ENCODE results near the gene TLX2. TPM values are rescaled to one million over a fixed set of nuclear protein-coding genes. Genes with fewer than 3 reads are reported as not detected.

The TLX2 gene
- total RNA-seq, 2 experiments from 2014 or later = 0.16 TPM; not detected in 1

DNA sequence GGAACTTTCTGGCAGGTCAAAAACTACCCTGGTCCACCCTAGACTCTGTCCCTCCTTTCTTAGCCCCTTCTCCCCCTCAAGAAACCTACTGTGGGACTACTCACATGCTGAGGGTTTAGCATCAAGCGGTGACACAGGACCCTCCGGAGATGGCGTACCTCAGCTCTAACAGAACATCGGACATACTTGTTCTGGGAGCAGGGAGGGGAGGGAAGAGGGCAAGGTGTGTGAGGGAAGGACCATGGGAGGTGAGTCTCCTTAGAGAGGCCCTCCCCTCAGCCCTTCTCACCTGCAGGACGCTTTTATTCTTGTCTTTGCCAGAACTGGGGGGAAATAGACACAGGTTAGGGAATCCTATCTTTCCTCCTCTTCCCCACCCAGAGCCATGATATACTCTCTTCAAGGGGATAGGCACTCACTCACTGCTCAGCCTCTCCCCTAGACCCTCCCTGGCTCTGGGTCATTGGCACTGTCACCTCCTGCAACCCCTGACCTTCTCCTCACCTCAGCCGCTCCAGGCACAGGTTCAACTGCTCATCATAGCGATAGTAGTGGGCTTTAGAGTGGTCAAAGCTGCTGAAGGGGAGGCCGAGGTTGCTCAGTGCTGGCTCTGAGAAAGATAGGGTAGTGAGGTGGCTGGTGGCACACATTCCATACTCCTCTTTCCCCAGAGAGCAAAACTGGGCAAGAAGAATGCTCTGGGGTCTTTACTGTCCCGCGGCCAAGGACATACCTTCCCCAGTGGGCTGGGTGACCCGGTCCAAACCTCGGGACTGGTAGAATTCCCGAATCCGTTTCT, 8.6 kb upstream of the TLX2 start:
- intact Hi-C loops (cut with micrococcal nuclease) = no loop called here
- no peaks in the 10 kb centered on the region for H3K9me3 Mint-ChIP-seq
- H3K36me3 Mint-ChIP-seq (ENCODE audit: low read depth) = peaks cover 33% of the 10 kb centered on the region
- H3K27ac Mint-ChIP-seq = no peak overlapping the region
- POLR2A ChIA-PET = interaction anchor here (4.8 kb wide), 1 partner anchor 24 kb away, joined by 21 read pairs; the partner anchor contains the start of genes AUP1 and HTRA2
- H3K4me1 Mint-ChIP-seq (ENCODE audit: low read depth) = peaks cover 43% of the 10 kb centered on the region
- CTCF ChIA-PET = interaction anchor here (0.9 to 3.4 kb wide), 4 partner anchors 9 to 82 kb away, joined by 3 to 27 read pairs (median 5); partner anchors contain the start of genes AUP1, HTRA2 and TLX2
- ATAC-seq = no peak
- peak overlapping the region; percentile 12 for H3K4me3 Mint-ChIP-seq
- TF ChIP-seq CTCF (IDR thresholded peaks at IDR 0.05) = no peak
- H3K27me3 Mint-ChIP-seq = peaks cover 46% of the 10 kb centered on the region
- DNase-seq = no peak

DNA sequence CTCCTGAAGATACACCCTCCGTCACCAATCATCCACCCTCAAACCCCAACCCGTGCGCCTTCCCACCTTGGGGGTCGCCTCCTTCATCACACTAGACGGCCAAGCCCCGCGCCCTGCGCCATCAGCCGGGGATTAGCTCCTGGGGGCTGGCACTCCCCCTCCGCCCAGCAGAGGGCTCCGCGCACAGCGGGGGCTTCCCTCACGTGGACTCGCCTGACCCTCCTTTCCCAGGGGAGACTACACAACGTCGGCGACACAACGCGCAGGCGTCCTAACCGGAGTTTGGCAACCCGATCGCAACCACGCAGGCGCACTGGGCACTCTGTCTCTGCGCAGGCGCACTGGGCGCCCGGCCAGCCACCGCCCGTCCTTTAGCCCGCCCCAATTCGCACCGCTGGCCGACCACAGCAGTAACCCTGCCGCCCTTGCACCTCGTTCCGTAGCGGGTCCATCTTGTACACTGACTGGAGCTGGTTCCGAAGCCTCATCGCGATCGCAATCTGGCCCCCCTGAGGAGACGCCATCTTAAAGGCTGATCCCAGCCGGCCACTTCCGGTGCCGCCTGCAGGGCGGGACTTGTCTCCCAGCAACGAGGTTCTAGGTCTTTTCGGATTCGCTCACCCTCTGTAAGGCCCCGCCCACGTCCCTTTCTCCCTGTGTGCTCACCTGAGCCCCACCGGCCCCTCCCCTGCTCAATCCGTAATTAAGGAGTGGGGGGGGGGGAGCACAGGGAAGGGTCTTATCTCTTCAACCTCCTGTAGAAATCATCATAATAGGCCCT, 6.9 kb upstream of the TLX2 start, which contains the start of gene PCGF1:
TSS of gene PCGF1 (minus strand) at position 551 of the 781 bp plus-strand sequence. CDS start at position 524, 27 bp downstream.
- peaks cover 42% of the 10 kb centered on the region for H3K4me1 Mint-ChIP-seq (ENCODE audit: low read depth)
- H3K36me3 Mint-ChIP-seq (ENCODE audit: low read depth) = peaks cover 33% of the 10 kb centered on the region
- CTCF ChIA-PET = interaction anchor here (0.9 to 3.4 kb wide), 8 partner anchors 7 to 84 kb away, joined by 3 to 27 read pairs (median 4); partner anchors contain the start of genes AUP1, HTRA2, MRPL53 and TLX2
- intact Hi-C loops (cut with micrococcal nuclease) = no loop called here
- H3K27ac Mint-ChIP-seq = peak within 1 kb of the TSS; percentile 99
- peaks cover 44% of the 10 kb centered on the region for H3K27me3 Mint-ChIP-seq
- DNase-seq = peak; percentile 100
- POLR2A ChIA-PET = interaction anchor here (1.0 to 4.8 kb wide), 8 partner anchors 10 to 77 kb away, joined by 3 to 21 read pairs (median 4); partner anchors contain the start of genes AUP1, CCDC142, HTRA2 and INO80B
- H3K9me3 Mint-ChIP-seq = no peaks in the 10 kb centered on the region
- peak; percentile 50 for TF ChIP-seq CTCF (IDR thresholded peaks at IDR 0.05)
- H3K4me3 Mint-ChIP-seq = peak within 1 kb of the TSS; percentile 94
- ATAC-seq = peak; percentile 91

GRCh38 chr2:74507926-74508520, 6.2 kb upstream of the TLX2 start:
- intact Hi-C loops (cut with micrococcal nuclease) = no loop called here
- Mint-ChIP-seq H3K27ac (peak overlapping the region; percentile 99), H3K36me3 (ENCODE audit: low read depth) (peaks cover 33% of the 10 kb centered on the region), H3K4me1 (ENCODE audit: low read depth) (peaks cover 36% of the 10 kb centered on the region), H3K4me3 (peak overlapping the region; percentile 94), H3K27me3 (peaks cover 43% of the 10 kb centered on the region), H3K9me3 (no peaks in the 10 kb centered on the region)
- CTCF ChIA-PET = interaction anchor here (1.0 to 3.4 kb wide), 6 partner anchors 9 to 83 kb away, joined by 3 to 27 read pairs (median 4); partner anchors contain the start of gene LBX2
- POLR2A ChIA-PET = interaction anchor here (0.5 to 4.8 kb wide), 5 partner anchors 8 to 308 kb away, joined by 3 to 21 read pairs (median 4); partner anchors contain the start of genes AUP1, HTRA2, INO80B and LBX2
- DNase-seq = peak; percentile 54
- peak; percentile 7 for ATAC-seq
- no peak for TF ChIP-seq CTCF (IDR thresholded peaks at IDR 0.05)

- POLR2A ChIA-PET = interaction anchor here (0.7 to 4.8 kb wide), 8 partner anchors 10 to 76 kb away, joined by 3 to 21 read pairs (median 4); partner anchors contain the start of genes AUP1, CCDC142, HTRA2 and LBX2
- intact Hi-C loops (cut with micrococcal nuclease) = no loop called here
- CTCF ChIA-PET = interaction anchor here (0.5 to 1.9 kb wide), 5 partner anchors 12 to 141 kb away, joined by 3 to 5 read pairs (median 3); partner anchors contain the start of gene C2orf81
- ATAC-seq (no peak), DNase-seq (no peak)
- H3K9me3 Mint-ChIP-seq = no peaks in the 10 kb centered on the region
- H3K4me3 Mint-ChIP-seq = no peak overlapping the region
- H3K27ac Mint-ChIP-seq = no peak overlapping the region
- H3K4me1 Mint-ChIP-seq (ENCODE audit: low read depth) = peaks cover 31% of the 10 kb centered on the region
- peaks cover 16% of the 10 kb centered on the region for H3K36me3 Mint-ChIP-seq (ENCODE audit: low read depth)
- TF ChIP-seq CTCF (IDR thresholded peaks at IDR 0.05) = no peak
- peaks cover 41% of the 10 kb centered on the region for H3K27me3 Mint-ChIP-seq
Observed at GRCh38 chr2:74510272-74510671, 4.0 kb upstream of the TLX2 start.

All from activated CD8-positive, alpha-beta T cell treated with anti-CD3 and anti-CD28 coated beads for 36 hours (primary cell).